Cardiac fibroblast (primary cell): Measurements from ENCODE around the gene C17orf100.

Experiments
- DNase-seq, 2 donors: peaks; one replicate each; pipeline versions ENCODE4 v3.0.0 to v3.0.0-alpha.2; 2010; ENCODE audit warnings: low read depth in 2 of 2
- H3K4me3 ChIP-seq, 2 donors: replicated peaks in 1 of 2; 1 replicate in 1 of 2; 2 replicates in 1 of 2; pipeline ENCODE4 v1.5.1; 2011; ENCODE audit warnings: low read depth in 2 of 2, low read length in 2 of 2, mild to moderate bottlenecking in 2 of 2, moderate library complexity in 1 of 2
- TF ChIP-seq, protein P1 (sequence below): IDR thresholded peaks from one replicate; pipeline ENCODE4 v1.5.1; 2011; ENCODE audit warnings: low read depth, mild to moderate bottlenecking, low read length, inconsistent platforms

The C17orf100 gene

DNA sequence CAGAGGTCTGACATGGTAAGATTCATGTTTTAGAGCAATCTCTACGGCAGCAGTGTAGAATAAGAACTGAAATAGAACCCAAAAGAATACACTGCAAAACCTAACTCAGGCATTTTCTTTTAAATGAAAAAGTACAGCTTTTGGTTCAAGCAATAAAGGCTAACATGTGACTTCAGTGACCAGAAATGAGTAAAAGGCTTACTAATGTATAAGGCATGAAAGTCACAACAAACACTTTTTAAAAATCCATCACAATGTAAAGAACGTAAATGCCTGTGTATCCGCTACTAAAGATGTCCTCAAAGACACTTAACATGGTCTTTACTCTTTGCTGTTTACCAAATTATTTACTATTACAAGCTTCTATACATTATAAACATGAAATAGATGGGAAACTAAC lies 27.6 kb upstream of the C17orf100 start:
- DNase-seq: peak in 1 of 2 donors; percentile 46
- no peak overlapping the region for H3K4me3 ChIP-seq
- TF ChIP-seq, protein P1, sequence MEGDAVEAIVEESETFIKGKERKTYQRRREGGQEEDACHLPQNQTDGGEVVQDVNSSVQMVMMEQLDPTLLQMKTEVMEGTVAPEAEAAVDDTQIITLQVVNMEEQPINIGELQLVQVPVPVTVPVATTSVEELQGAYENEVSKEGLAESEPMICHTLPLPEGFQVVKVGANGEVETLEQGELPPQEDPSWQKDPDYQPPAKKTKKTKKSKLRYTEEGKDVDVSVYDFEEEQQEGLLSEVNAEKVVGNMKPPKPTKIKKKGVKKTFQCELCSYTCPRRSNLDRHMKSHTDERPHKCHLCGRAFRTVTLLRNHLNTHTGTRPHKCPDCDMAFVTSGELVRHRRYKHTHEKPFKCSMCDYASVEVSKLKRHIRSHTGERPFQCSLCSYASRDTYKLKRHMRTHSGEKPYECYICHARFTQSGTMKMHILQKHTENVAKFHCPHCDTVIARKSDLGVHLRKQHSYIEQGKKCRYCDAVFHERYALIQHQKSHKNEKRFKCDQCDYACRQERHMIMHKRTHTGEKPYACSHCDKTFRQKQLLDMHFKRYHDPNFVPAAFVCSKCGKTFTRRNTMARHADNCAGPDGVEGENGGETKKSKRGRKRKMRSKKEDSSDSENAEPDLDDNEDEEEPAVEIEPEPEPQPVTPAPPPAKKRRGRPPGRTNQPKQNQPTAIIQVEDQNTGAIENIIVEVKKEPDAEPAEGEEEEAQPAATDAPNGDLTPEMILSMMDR: no peak

DNA sequence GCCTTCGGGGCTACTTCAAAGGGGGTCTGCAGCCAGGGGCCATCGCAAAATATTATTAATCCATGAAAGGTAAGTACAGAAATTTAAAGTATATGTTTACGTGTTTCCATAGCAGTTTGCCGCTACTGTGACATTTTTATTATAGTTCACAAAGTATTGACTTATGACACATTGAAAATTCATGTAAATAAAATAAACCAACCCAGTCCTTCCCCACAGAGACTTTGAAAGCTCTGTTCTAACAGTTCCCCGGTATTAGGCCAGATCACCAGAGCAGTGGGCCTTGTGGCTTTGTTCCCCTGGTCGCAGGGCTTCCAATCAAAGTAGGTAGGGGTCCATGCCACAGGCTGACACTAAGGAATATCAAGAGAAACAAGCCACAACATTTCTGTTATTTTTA lies 24.9 kb upstream of the C17orf100 start:
- DNase-seq: no peak
- TF ChIP-seq, protein P1: no peak
- no peak overlapping the region for H3K4me3 ChIP-seq

DNA sequence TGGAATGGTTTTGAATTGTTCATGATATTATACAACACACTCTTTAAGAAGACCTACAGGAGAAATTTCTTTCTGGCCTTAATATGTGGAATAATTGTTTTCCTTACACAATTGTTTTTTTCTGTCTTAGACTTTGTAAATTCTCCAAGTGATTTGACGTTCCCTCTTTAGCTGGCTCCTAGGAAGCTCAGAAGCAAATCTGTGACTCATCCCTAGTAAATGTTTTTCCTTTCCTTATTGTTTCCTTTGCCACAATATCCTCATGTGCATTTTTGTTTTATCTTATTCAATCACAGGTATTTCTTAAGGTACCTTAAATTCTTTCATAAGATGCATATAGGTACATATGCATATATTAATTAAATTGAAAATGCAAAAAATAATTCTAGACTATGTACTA lies 24.5 kb upstream of the C17orf100 start:
- no peak overlapping the region for H3K4me3 ChIP-seq
- DNase-seq: peak; percentile 42 to 43
- TF ChIP-seq, protein P1: no peak

DNA sequence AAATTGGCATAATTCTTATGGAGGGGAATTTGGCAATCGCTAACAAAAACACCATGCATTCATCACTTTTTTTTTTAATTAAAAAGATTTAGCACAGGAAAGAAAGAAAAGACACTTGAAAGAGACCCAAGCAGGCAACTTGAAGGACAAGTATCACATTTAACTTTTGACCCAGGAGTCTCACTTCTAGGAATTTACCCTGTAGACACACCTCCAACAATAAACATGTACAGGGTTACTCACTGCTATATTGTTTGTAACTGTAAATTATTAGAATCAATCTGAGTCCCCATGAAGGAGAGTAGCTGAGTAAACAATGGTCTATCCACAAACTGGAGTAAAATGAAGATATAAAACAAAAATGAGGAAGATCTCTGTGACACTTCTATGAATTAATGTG lies 21.2 kb upstream of the C17orf100 start:
- no peak overlapping the region for H3K4me3 ChIP-seq
- TF ChIP-seq, protein P1: no peak
- no peak for DNase-seq

DNA sequence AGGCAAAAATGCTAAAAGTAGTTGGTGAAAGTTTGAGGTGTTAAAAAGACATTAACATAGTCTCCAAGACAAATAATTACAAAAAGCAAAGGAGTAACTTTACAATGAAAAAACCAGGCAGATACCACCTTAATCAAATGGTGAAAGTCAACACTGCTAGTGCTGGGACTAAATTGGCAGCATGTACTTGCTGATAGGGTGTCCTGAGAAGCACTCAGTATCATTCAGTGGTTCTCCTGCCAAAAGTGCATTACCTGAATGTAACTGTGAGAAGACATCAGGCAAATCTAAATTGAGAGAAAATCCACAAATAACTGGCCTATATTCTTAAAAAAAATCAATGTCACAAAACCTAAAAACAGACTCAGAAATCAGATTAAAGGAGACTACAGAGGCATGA lies 19.0 kb upstream of the C17orf100 start:
- TF ChIP-seq, protein P1: no peak
- H3K4me3 ChIP-seq: no peak overlapping the region
- DNase-seq: no peak

DNA sequence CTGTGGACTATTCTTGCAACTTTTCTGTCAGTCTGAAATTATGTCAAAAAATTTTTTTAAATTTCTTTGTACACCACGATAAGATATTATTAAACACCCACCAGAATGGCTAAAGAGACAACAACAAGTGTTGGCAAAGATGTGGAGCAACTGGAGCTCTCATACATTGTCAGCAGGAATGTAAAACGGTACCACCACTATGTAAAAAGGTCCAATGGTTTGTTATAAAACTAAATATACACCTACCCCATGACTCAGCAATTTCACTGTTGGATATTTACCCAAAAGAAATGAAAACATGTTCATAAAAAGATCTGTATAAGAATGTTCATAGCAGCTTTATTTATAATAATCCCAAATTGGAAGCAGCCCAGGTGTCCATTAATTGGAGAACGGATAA lies 18.3 kb upstream of the C17orf100 start:
- no peak overlapping the region for H3K4me3 ChIP-seq
- TF ChIP-seq, protein P1: no peak
- DNase-seq: no peak

DNA sequence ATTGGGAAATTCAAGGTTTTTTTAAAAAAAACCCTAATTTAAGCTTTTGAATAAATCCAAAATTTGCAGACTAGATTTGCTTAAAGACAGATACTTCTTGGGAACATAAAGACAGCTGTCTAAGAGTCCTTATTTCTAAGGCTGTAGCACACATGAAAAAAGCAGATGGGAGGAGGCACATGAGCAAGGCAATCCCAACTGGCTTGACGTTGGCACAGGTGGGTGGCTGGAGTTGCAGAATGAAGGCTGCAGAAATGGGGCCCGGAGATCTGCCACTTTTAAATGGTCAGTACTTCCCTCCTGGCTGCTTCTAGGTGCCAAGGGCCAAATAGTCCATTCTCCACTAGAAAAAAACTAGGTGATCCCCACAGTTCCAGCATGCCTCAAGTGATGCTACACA lies 15.5 kb upstream of the C17orf100 start:
- TF ChIP-seq, protein P1: no peak
- no peak overlapping the region for H3K4me3 ChIP-seq
- DNase-seq: no peak
